T-cell (primary cell): Measurements from ENCODE around the gene FAM53C. TPM values are rescaled to one million over a fixed set of nuclear protein-coding genes. Genes with fewer than 3 reads are reported as not detected.
"Not testable (repeated sequence)": the region's sequence is repeated elsewhere in the genome, so short reads cannot be mapped to it uniquely, and the experiment has no call there.

Experiments used
- ATAC-seq, 4 experiments: fragments of 200-7000 bp in 3 of 4; fragments of 150-1000 bp in 1 of 4; cut with Tn5 transposase; replicated peaks in 1 of 4; 1 replicate in 3 of 4; 2 replicates in 1 of 4; pipeline ENCODE4 v1.10.0; 2021; ENCODE audit warnings: moderate library complexity in 3 of 4, mild to moderate bottlenecking in 2 of 4, moderate number of reproducible peaks in 1 of 4
- CTCF ChIA-PET, 2 donors: fragments of 300-600 bp; sonication (Branson Sonifier 250); formaldehyde crosslinking; loops; one replicate each; lab custom pipeline; 2022; ENCODE audit warnings: antibody characterized with exemption in 2 of 2; lab: Charles Lee
- POLR2A ChIA-PET, 2 donors: fragments of 300-600 bp; sonication (Branson Sonifier 250); formaldehyde crosslinking; loops; one replicate each; lab custom pipeline; 2022; ENCODE audit warnings: antibody characterized with exemption in 2 of 2; lab: Charles Lee
- DNase-seq, 35 experiments: peaks; one replicate each; pipeline versions ENCODE4 v3.0.0 to v3.0.0-alpha.2; 2013 to 2023
- H3K27ac ChIP-seq: one replicate; pipeline ENCODE4 v1.5.1; 2013; ENCODE audit warnings: low read length
- H3K27me3 ChIP-seq, 2 experiments: replicated peaks in 1 of 2; 1 replicate in 1 of 2; 2 replicates in 1 of 2; pipeline versions ENCODE4 v1.6.1 to v1.7.0; 2013; ENCODE audit warnings: low read length in 1 of 2, mixed read lengths in 1 of 2; ENCODE audit not compliant: control insufficient read depth in 2 of 2, insufficient read depth in 2 of 2; ENCODE audit errors: extremely low read depth in 1 of 2
- H3K36me3 ChIP-seq, 2 donors: 1 replicate in 1 of 2; 2 replicates in 1 of 2; pipeline versions ENCODE4 v1.6.1 to v1.7.0; 2013; ENCODE audit warnings: low read length in 1 of 2; ENCODE audit not compliant: control insufficient read depth in 2 of 2, insufficient read depth in 1 of 2; ENCODE audit errors: extremely low read depth in 1 of 2
- H3K4me1 ChIP-seq, 2 experiments: 1 replicate in 1 of 2; 2 replicates in 1 of 2; pipeline versions ENCODE4 v1.6.1 to v1.7.0; 2013; ENCODE audit warnings: low read length in 2 of 2, mixed read lengths in 1 of 2; ENCODE audit not compliant: insufficient read depth in 2 of 2, control insufficient read depth in 1 of 2; ENCODE audit errors: extremely low read depth in 1 of 2
- H3K4me3 ChIP-seq, 2 donors: 1 replicate in 1 of 2; 2 replicates in 1 of 2; pipeline versions ENCODE4 v1.5.1 to v1.7.0; 2013; ENCODE audit warnings: mild to moderate bottlenecking in 2 of 2, low read length in 1 of 2, moderate library complexity in 1 of 2; ENCODE audit not compliant: control insufficient read depth in 1 of 2; ENCODE audit errors: extremely low read depth in 1 of 2
- H3K9me3 ChIP-seq: 2 replicates; pipeline ENCODE4 v1.7.0; 2013
- H3K27ac Mint-ChIP-seq, 2 donors: one replicate each; pipeline ENCODE4 v1.8.0; 2020 to 2021; ENCODE audit warnings: mild to moderate bottlenecking in 2 of 2, mixed read lengths in 2 of 2
- H3K27me3 Mint-ChIP-seq, 2 donors: one replicate each; pipeline ENCODE4 v1.8.0; 2021 to 2022; ENCODE audit warnings: mixed read lengths in 2 of 2
- H3K36me3 Mint-ChIP-seq: one replicate; pipeline ENCODE4 v1.8.0; 2021; ENCODE audit warnings: mixed read lengths
- H3K4me1 Mint-ChIP-seq, 3 donors: one replicate each; pipeline ENCODE4 v1.8.0; 2020 to 2022; ENCODE audit warnings: mixed read lengths in 3 of 3, mild to moderate bottlenecking in 1 of 3
- H3K4me3 Mint-ChIP-seq, 3 donors: one replicate each; pipeline ENCODE4 v1.8.0; 2020 to 2022; ENCODE audit warnings: mild to moderate bottlenecking in 3 of 3, mixed read lengths in 3 of 3, moderate library complexity in 3 of 3
- H3K9me3 Mint-ChIP-seq, 3 donors: one replicate each; pipeline ENCODE4 v1.8.0; 2020 to 2022; ENCODE audit warnings: mixed read lengths in 3 of 3
- WGBS: methylation state at CpG from one replicate; pipeline ENCODE4 v1.1.5; 2013; ENCODE audit warnings: missing lambda C conversion rate; ENCODE audit not compliant: insufficient coverage; 5-methylcytosine and 5-hydroxymethylcytosine counted together
- total RNA-seq, 35 experiments: library from RNA in 6 of 35; stranded (reverse) in 6 of 35; fragments of 120-200 nt in 1 of 35; gene quantifications; one replicate each; pipeline versions ENCODE4 v1.2.1 to v1.2.4 and lab custom pipeline; 2013 to 2026

Gene FAM53C
- total RNA-seq, 5 donors from 2014 or later (not counting 1 experiment from before 2014, with no cell fraction given), result 22.2 to 58.3 (median 25.5) TPM

GRCh38 chr5:138386290-138386689 is 48.2 kb downstream of the FAM53C start:
- no peak for DNase-seq
- H3K9me3 ChIP-seq, result no peaks in the 10 kb centered on the region
- no peaks in the 10 kb centered on the region for H3K27me3 Mint-ChIP-seq
- ChIA-PET POLR2A (no interaction called here), CTCF (no interaction called here)
- no peak overlapping the region for H3K4me3 Mint-ChIP-seq
- H3K36me3 Mint-ChIP-seq, result peaks cover 46% of the 10 kb centered on the region
- H3K36me3 ChIP-seq, result peaks cover 7 to 55% of the 10 kb centered on the region in 2 donors
- H3K4me1 Mint-ChIP-seq, result no peaks in the 10 kb centered on the region
- no peak overlapping the region for H3K4me3 ChIP-seq
- ATAC-seq, result no peak
- no peaks in the 10 kb centered on the region for H3K4me1 ChIP-seq
- H3K9me3 Mint-ChIP-seq, result no peaks in the 10 kb centered on the region
- WGBS, result 91% methylated on average over 4 of the region's 10 CpGs
- no peak overlapping the region for H3K27ac ChIP-seq
- H3K27me3 ChIP-seq, result no peaks in the 10 kb centered on the region
- H3K27ac Mint-ChIP-seq, result no peak overlapping the region

DNA sequence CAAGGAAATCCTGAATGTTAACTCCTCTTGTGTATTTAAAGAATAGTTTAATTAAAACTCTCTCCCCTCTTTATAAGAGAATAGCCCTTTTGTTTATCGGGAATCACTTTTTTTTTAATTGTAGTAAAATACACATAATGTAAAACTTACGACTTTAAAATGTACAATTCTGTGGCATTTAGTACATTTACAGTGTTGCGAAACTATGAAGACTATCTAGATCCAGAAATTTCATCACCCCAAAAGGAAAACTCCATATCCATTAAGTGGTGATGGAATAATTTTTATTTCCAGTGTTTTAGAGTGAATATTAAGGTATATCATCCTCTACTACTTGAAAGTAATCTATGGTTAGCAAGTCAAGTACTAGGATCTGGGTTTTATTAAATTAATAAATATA is 51.3 kb downstream of the FAM53C start:
- no CpG with 5 or more reads among the region's 3 CpGs for WGBS
- no peak for ATAC-seq
- no peaks in the 10 kb centered on the region for H3K27me3 Mint-ChIP-seq
- DNase-seq, result no peak
- H3K4me3 ChIP-seq, result no peak overlapping the region
- POLR2A ChIA-PET, result no interaction called here
- no peak overlapping the region for H3K27ac ChIP-seq
- no peaks in the 10 kb centered on the region for H3K27me3 ChIP-seq
- no peaks in the 10 kb centered on the region for H3K9me3 Mint-ChIP-seq
- peaks cover 17 to 64% of the 10 kb centered on the region in 2 donors for H3K36me3 ChIP-seq
- CTCF ChIA-PET, result no interaction called here
- H3K4me3 Mint-ChIP-seq, result no peak overlapping the region
- no peaks in the 10 kb centered on the region for H3K4me1 ChIP-seq
- H3K36me3 Mint-ChIP-seq, result peaks cover 52% of the 10 kb centered on the region
- H3K4me1 Mint-ChIP-seq, result no peaks in the 10 kb centered on the region
- no peak overlapping the region for H3K27ac Mint-ChIP-seq
- H3K9me3 ChIP-seq, result no peaks in the 10 kb centered on the region

DNA sequence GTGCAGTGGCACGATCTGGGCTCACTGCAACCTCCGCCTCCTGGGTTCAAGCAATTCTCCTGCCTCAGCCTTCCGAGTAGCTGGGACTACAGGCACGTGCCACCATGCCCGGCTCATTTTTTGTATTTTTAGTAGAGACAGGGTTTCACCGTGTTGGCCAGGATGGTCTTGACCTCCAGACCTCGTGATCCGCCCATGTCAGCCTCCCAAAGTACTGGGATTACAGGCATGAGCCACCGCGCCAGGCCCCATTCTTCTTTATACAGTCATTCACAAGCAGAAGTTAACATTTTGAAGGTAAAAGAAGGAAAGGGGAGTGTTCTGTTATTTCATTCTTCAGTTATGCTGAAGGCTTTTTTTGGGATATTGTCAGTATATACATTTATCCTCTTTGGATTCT is 51.8 kb downstream of the FAM53C start:
- H3K36me3 Mint-ChIP-seq, result peaks cover 58% of the 10 kb centered on the region
- POLR2A ChIA-PET, H3K4me3 Mint-ChIP-seq, H3K4me3 ChIP-seq, H3K4me1 ChIP-seq, ATAC-seq, H3K27me3 ChIP-seq, H3K9me3 ChIP-seq, DNase-seq, CTCF ChIA-PET, H3K27ac Mint-ChIP-seq, H3K4me1 Mint-ChIP-seq, H3K27ac ChIP-seq, H3K9me3 Mint-ChIP-seq, H3K27me3 Mint-ChIP-seq: not testable (repeated sequence)
- H3K36me3 ChIP-seq, result peaks cover 15 to 70% of the 10 kb centered on the region in 2 donors
- WGBS, result 94% methylated on average over 3 of the region's 10 CpGs

GRCh38 chr5:138391859-138392386 is 53.9 kb downstream of the FAM53C start:
- ATAC-seq, result no peak
- Mint-ChIP-seq H3K4me3 (no peak overlapping the region), H3K4me1 (no peaks in the 10 kb centered on the region), H3K27me3 (no peaks in the 10 kb centered on the region), H3K27ac (no peak overlapping the region), H3K36me3 (peaks cover 54% of the 10 kb centered on the region), H3K9me3 (no peaks in the 10 kb centered on the region)
- POLR2A ChIA-PET, result no interaction called here
- CTCF ChIA-PET, result no interaction called here
- WGBS, result over 99% methylated on average over 9 of the region's 9 CpGs
- H3K27me3 ChIP-seq, result no peaks in the 10 kb centered on the region
- no peaks in the 10 kb centered on the region for H3K9me3 ChIP-seq
- DNase-seq, result no peak
- H3K4me3 ChIP-seq, result no peak overlapping the region
- H3K36me3 ChIP-seq, result peaks cover 15 to 67% of the 10 kb centered on the region in 2 donors
- H3K27ac ChIP-seq, result no peak overlapping the region
- H3K4me1 ChIP-seq, result no peaks in the 10 kb centered on the region

Other genes with a start within 250 kb of the FAM53C start
- gene NME5, start 198.8 kb upstream of the FAM53C start, total RNA-seq, result not detected
- 10 to 100 TPM; 29.5 to 79.5 (median 72.2) TPM for gene BRD8, start 159.6 kb upstream of the FAM53C start, total RNA-seq
- under 1 TPM; 0.32 to 0.67 (median 0.56) TPM for gene KIF20A, start 159.2 kb upstream of the FAM53C start, total RNA-seq
- gene CDC23, start 124.9 kb upstream of the FAM53C start, total RNA-seq, result 10 to 100 TPM; 14.8 to 31.0 (median 23.8) TPM
- gene GFRA3, start 63.6 kb upstream of the FAM53C start, total RNA-seq, result not detected
- gene CDC25C, start 6.5 kb upstream of the FAM53C start, total RNA-seq, result under 1 TPM in 1 of 5 donors, not detected in 4; 0.23 TPM
- 10 to 100 TPM; 72.9 to 78.3 (median 76.0) TPM for gene KDM3B, start 14.4 kb downstream of the FAM53C start, total RNA-seq
- under 1 TPM; 0.18 to 0.61 (median 0.42) TPM for gene REEP2, start 100.8 kb downstream of the FAM53C start, total RNA-seq
- 10 to 100 TPM in 1 of 5 donors, 1 to 10 TPM in 4; 6.8 to 13.8 (median 8.0) TPM for gene EGR1, start 127.2 kb downstream of the FAM53C start, total RNA-seq
- gene ETF1, start 205.0 kb downstream of the FAM53C start, total RNA-seq, result 100 to 1,000 TPM in 1 of 5 donors, 10 to 100 TPM in 4; 40.1 to 115 (median 43.2) TPM
- gene HSPA9, start 237.1 kb downstream of the FAM53C start, total RNA-seq, result 100 to 1,000 TPM; 148 to 299 (median 162) TPM